ENCODE results near the gene CFAP20.

DNA sequence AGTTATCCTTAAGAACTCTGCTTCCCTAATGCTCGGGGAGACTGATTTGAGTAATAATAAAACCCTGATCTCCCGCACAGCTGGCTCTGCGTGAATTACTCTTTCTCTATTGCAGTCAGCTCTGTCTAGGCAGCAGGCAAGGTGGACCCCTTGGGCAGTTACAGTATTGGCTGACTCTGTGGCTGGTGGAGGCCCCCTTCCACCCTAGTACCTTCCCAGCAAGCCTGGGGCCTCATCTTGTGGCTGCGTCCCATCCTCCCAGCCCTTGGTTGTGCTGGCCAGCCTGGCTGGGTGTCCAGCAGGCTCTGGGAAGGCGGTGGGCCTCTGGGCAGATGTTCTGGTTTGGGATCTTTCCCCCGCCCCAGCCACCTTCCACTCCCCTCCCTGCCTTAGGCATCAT is 44.5 kb downstream of the CFAP20 start:
- TF ChIP-seq, protein P1, sequence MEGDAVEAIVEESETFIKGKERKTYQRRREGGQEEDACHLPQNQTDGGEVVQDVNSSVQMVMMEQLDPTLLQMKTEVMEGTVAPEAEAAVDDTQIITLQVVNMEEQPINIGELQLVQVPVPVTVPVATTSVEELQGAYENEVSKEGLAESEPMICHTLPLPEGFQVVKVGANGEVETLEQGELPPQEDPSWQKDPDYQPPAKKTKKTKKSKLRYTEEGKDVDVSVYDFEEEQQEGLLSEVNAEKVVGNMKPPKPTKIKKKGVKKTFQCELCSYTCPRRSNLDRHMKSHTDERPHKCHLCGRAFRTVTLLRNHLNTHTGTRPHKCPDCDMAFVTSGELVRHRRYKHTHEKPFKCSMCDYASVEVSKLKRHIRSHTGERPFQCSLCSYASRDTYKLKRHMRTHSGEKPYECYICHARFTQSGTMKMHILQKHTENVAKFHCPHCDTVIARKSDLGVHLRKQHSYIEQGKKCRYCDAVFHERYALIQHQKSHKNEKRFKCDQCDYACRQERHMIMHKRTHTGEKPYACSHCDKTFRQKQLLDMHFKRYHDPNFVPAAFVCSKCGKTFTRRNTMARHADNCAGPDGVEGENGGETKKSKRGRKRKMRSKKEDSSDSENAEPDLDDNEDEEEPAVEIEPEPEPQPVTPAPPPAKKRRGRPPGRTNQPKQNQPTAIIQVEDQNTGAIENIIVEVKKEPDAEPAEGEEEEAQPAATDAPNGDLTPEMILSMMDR (IDR thresholded peaks at IDR 0.05) = no peak
- TF ChIP-seq POLR2AphosphoS5 (IDR thresholded peaks at IDR 0.05) (no peak), POLR2A (IDR thresholded peaks at IDR 0.05) (no peak)
